Activated CD4-positive, CD25-positive, alpha-beta regulatory T cell treated with anti-CD3 and anti-CD28 coated beads, Interleukin-2, amount 50 U/mL, for 24 hours (primary cell): ENCODE results near the gene HS3ST6.
"Not testable (repeated sequence)": the region's sequence is repeated elsewhere in the genome, so short reads cannot be mapped to it uniquely, and the experiment has no call there.

Experiments used
- ATAC-seq, 2 donors: fragments of 150-1000 bp; cut with Tn5 transposase; one replicate each; pipeline ENCODE4 v1.10.0; 2021; ENCODE audit warnings: mild to moderate bottlenecking in 1 of 2, moderate library complexity in 1 of 2

The HS3ST6 gene

GRCh38 chr16:1918351-1919326 is at the start of gene HS3ST6:
HS3ST6 (minus strand) TSS chr16:1918415; CDS start chr16:1918323, 92 bp downstream.
- peak in 1 of 2 donors; percentile 17 for ATAC-seq

DNA sequence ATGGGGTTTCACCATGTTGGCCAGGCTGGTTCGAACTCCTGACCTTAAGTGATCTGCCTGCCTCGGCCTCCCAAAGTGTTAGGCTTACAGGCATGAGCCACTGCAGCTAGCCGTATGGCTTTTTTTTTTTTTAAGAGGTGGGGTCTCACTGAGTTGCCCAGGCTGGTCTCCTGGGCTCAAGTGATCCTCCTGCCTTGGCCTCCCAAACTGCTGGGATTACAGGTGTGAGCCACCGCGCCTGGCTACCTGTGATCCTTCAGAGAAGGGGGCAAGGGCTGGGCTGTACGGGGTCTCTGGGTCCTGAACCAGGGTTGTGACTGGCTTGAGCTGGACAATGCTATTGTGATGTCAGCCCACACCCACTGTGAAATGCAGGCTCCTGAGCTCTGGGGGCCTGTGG is 48.2 kb upstream of the HS3ST6 start, which contains the start of gene RNF151:
RNF151 (plus strand) TSS at position 397 of the 400 bp plus-strand sequence. CDS start 26 bp downstream, outside the sequence.
- no peak for ATAC-seq

GRCh38 chr16:1965396-1966001 is 47.3 kb upstream of the HS3ST6 start:
- no peak for ATAC-seq

DNA sequence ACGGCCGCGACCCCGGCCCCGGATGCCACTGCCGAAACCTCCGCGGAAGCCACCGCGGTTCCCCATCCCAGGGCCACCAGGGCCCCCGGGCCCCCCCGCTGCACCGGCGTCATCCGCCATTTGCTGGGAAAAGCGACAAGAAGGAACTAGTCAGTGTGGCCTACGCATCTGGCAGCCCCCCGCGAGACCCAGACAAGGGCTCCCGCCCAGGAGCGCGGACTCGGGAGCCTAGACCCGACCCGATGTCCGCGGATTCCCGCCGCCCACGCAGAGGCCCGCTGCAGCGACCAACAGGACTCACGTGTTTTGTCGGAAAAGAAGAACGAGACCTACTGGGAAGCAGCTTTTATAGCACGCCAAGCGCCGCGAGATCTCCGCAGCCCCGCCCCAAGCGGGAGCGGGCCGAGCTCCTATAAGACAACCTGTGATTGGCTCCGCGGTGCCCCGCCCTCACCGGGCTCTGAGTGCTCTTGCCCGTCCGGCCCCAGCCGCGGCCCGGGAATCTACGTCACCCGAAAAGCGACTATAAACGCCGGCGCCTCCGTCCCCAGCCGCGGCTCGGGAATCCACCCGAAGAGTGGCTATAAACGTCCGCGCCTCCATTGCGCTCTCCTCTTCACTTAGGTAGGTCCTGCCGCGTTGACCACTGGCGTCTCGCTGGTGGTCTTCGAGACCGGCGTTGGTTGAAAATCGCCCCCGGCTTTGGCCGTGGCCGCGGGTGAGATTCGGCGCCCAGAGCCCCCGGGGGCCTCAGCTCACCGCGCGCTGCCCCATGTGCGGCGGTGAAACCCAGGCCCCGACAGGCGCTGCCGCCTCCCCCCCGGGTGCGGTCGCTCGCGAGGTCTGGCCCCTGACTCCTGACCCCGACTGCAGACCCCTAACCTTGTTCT is 46.5 kb upstream of the HS3ST6 start, which contains the start of gene RPS2:
RPS2 (minus strand) TSS at position 321 of the 890 bp plus-strand sequence; CDS start at position 120, 201 bp downstream.
- ATAC-seq = peak; percentile 84 to 87

DNA sequence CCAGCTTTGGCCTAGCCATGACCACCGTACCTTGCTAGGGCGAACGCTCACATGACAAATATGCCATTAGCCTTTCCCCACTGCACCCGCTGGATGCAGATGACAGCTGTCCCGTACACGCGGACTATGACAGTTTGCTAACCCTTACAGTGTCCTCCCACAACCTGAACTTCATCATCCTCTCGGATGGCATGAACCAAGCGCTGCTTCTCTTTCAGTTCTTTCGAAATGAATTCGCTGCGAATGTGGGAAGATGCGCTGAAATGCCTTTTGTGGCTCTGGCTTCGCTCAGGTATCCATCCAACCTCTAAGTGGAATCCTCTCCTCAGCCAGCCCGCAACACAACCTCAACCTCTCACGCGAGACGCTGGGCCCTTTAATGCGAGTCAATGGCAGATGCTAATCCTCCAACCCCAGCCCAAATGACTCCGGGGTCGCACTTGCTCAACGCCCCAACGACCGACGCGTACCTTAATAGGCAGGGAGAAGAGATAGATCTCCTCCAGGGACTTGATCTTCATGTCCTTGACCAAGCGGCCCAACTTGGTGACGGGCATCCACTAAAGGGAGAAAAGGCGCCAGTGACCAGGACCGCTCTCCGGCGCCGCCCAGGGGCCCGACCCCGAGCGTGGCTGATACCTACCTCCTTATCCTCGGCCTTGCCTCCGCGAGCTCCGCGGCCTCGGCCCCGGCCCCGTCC is 45.7 kb upstream of the HS3ST6 start:
- ATAC-seq = peak in 1 of 2 donors; percentile 7

- ATAC-seq = not testable (repeated sequence)
These were observed 44.2 kb upstream of the HS3ST6 start for GRCh38 chr16:1962161-1963153.

GRCh38 chr16:1961651-1962067 is 43.4 kb upstream of the HS3ST6 start:
- ATAC-seq = no peak

DNA sequence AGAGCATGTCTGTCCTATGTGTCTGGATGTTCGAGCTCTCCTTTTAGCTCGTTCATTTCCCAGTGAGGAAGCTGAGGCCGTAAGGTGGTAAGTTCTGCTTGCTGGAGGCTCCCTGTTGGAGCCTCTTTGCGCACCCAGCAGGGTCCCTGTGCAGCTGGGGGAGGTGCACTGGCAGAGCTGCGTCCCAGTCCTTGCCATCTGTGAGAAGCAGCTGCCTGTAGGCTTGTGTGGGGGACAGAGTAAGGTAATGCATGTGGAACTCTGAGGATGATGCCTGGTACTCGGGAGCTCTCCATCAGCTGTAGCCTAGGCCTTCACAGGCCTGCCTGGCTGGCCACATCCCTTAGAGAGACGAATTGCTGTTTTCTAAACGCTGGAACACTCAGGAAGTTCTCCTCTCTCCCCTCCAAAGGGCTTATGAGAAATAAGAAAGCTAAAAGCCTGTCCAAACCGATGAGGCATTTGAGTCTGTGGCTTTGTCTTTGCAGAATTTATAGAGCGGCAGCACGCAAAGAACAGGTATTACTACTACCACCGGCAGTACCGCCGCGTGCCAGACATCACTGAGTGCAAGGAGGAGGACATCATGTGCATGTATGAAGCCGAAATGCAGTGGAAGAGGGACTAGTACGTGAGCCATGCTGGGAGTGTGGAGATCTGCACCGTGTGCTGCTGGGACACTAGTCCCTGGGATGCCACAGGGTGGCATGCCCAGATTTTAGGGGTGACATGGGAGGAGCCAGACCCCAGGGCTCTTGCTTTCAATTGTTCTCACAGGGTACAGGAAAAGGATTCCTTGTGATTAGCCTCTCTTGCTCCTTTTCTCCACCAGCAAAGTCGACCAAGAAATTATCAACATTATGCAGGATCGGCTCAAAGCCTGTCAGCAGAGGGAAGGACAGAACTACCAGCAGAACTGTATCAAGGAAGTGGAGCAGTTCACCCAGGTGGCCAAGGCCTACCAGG is 42.7 kb upstream of the HS3ST6 start:
- ATAC-seq = peak; percentile 4 to 12

GRCh38 chr16:1959269-1960039 is 41.2 kb upstream of the HS3ST6 start, which contains the start of gene NDUFB10:
NDUFB10 (plus strand) TSS chr16:1959538; CDS start chr16:1959625, 87 bp downstream.
- ATAC-seq = peak; percentile 74

DNA sequence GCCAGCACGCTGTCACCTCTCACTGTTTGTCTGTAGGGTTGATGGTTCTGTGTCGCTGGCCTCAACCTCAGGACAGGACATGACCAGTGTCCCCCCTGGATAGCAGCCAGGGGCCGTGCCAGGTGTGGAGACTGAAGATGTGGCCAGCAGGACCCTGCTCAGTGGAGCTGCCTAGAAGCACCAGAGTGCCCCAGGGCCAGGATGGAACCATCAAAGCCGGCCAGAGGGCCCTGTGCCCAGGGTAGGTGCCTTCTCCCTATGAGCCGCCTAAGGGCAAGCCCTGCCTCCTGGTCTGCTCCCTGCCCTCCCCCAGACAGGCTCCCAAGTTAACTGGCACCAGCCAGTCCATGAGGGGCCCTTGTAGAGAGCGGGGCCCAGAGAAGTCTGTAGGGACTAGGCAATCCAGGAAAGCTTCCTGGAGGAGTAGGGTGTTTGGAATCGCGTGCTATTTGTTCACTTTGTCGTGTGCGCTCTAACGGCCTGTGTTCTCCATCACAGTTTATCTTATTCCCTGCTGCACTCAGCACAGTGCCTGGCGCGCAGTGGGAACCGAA is 40.6 kb upstream of the HS3ST6 start:
- ATAC-seq = no peak

GRCh38 chr16:1958143-1958491 is 39.9 kb upstream of the HS3ST6 start:
- ATAC-seq = not testable (repeated sequence)

GRCh38 chr16:1957434-1958142 is 39.4 kb upstream of the HS3ST6 start:
- ATAC-seq = not testable (repeated sequence)

DNA sequence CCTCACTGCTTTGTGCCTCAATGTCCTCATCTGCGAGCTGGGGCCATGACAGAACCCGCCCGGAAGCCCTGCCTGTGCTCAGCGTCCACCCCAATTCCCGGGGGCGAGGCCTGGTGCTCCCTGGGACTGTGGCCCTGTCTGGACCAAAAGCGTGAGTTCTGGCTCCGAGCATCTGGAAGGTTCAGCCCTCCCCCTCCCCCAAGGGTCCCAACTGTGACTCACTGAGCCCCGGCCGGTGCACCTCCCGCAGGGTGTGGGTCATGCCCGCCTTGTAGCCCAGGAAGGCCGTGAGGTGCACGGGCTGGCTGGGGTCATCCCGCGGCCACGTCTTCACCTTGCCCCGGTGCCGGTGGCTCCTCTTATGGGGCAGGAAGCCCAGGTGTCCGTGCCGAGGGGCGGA is 35.5 kb upstream of the HS3ST6 start:
- no peak for ATAC-seq

- ATAC-seq = no peak
These were observed 32.3 kb upstream of the HS3ST6 start for GRCh38 chr16:1950559-1950958.

DNA sequence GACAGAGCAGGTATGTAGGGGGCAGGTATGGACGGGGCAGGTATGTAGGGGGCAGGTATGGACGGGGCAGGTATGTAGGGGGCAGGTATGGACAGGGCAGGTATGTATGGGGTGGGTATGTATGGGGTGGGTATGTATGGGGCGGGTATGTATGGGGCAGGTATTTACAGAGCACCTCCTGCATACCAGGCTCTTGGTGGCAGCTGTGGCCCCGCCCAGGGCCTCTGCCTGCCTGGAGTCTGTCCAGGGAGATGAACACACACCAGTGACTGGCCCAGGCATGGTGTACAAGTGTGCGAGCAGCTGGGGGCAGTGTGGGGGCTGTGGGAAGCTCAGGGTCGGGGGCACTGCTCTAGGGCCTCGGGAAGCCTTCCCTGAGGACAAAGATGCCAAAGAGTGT is 31.8 kb upstream of the HS3ST6 start:
- ATAC-seq = no peak

DNA sequence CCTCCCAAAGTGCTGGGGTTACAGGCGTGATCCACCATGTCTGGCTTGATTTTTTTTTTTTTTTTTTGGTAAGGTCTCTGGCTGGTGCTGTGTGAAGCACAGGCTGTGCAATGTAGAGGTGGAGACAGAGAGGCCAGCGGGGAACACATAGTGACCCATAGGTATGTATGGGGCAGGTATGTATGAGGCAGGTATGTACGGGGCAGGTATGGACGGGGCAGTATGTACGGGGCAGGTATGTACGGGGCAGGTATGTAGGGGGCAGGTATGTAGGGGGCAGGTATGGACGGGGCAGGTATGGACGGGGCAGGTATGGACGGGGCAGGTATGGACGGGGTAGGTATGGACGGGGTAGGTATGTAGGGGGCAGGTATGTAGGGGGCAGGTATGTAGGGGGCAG is 31.3 kb upstream of the HS3ST6 start:
- ATAC-seq = no peak

DNA sequence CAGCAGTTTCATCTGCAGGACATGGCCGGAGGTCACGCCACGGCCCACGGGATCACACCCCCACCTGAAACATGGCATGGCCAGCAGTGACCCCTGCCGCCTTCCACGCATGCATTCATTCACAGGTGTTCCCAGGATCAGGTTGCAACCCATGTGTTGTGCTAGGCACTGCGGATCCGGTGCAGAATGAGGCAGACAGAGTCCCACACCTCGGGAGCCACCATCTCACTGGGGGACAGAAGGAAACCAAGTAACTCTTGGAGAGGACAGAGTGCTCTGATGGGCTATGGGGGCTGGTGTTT is 29.1 kb upstream of the HS3ST6 start:
- no peak for ATAC-seq
